RWPE2 (cell line): ENCODE data around the gene OR51E2.

Experiments used
- ATAC-seq: fragments of 200-7000 bp; cut with Tn5 transposase; 3 replicates; pipeline ENCODE4 v1.9.1; 2021; ENCODE audit warnings: low read depth
- DNase-seq: peaks from one replicate; pipeline ENCODE4 v3.0.0-alpha.2; 2020; ENCODE audit warnings: low spot score
- H3K27ac ChIP-seq: fragments of 450-650 bp; 2 replicates; pipeline ENCODE4 v1.5.1; 2017; ENCODE audit warnings: mild to moderate bottlenecking; ENCODE audit not compliant: poor library complexity, severe bottlenecking
- H3K27me3 ChIP-seq: fragments of 250-450 bp; sonication (Bioruptor Pico); 2 replicates; pipeline ENCODE4 v1.5.1; 2021; ENCODE audit warnings: mild to moderate bottlenecking, moderate library complexity; ENCODE audit not compliant: insufficient read depth, poor library complexity, severe bottlenecking
- H3K36me3 ChIP-seq: fragments of 250-450 bp; sonication (Bioruptor Pico); 2 replicates; pipeline ENCODE4 v1.5.1; 2020; ENCODE audit warnings: low read depth, mild to moderate bottlenecking, moderate library complexity
- H3K4me1 ChIP-seq: fragments of 250-450 bp; sonication (Bioruptor Pico); 2 replicates; pipeline ENCODE4 v1.5.1; 2021; ENCODE audit warnings: mild to moderate bottlenecking, moderate library complexity; ENCODE audit not compliant: insufficient read depth, poor library complexity, severe bottlenecking
- H3K4me3 ChIP-seq: fragments of 250-450 bp; sonication (Bioruptor Pico); 2 replicates; pipeline ENCODE4 v1.5.1; 2021; ENCODE audit warnings: mild to moderate bottlenecking, moderate library complexity; ENCODE audit not compliant: severe bottlenecking
- H3K9me3 ChIP-seq: fragments of 250-450 bp; sonication (Bioruptor Pico); 2 replicates; pipeline ENCODE4 v1.5.1; 2021; ENCODE audit warnings: mild to moderate bottlenecking, moderate library complexity; ENCODE audit not compliant: severe bottlenecking
- TF ChIP-seq, protein P1 (sequence below): fragments of 450-650 bp; IDR thresholded peaks from one replicate; pipeline ENCODE4 v1.5.1; 2017; ENCODE audit warnings: mild to moderate bottlenecking, moderate library complexity; ENCODE audit not compliant: poor library complexity, severe bottlenecking

The OR51E2 gene

GRCh38 chr11:4643076-4643475 lies 54.6 kb downstream of the OR51E2 start:
- Histone ChIP-seq H3K4me1 (no peaks in the 10 kb centered on the region), H3K9me3 (no peaks in the 10 kb centered on the region), H3K4me3 (no peak overlapping the region), H3K27ac (no peak overlapping the region), H3K27me3 (no peaks in the 10 kb centered on the region), H3K36me3 (no peaks in the 10 kb centered on the region)
- DNase-seq (no peak), ATAC-seq (no peak)
- TF ChIP-seq, protein P1, sequence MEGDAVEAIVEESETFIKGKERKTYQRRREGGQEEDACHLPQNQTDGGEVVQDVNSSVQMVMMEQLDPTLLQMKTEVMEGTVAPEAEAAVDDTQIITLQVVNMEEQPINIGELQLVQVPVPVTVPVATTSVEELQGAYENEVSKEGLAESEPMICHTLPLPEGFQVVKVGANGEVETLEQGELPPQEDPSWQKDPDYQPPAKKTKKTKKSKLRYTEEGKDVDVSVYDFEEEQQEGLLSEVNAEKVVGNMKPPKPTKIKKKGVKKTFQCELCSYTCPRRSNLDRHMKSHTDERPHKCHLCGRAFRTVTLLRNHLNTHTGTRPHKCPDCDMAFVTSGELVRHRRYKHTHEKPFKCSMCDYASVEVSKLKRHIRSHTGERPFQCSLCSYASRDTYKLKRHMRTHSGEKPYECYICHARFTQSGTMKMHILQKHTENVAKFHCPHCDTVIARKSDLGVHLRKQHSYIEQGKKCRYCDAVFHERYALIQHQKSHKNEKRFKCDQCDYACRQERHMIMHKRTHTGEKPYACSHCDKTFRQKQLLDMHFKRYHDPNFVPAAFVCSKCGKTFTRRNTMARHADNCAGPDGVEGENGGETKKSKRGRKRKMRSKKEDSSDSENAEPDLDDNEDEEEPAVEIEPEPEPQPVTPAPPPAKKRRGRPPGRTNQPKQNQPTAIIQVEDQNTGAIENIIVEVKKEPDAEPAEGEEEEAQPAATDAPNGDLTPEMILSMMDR = no peak

DNA sequence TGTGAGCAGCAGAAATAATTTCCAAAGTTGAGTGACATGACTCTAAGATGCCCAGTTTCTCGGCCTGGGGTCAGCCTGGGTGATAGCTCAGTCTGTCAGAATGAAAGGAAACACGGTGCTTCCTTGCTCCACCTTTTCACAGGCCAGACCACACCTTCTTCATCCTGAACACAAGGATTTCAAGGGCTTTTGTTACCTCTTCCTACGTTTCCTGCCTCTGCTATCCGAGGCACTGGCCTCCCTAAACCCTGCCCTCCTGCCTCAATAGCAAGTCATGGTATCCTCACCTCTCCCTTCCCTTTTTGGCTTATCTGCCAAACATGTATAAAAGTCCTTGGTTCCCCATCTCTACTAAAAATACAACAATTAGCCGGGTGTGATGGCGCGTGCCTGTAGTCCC lies 55.6 kb downstream of the OR51E2 start:
- Histone ChIP-seq H3K4me1 (no peaks in the 10 kb centered on the region), H3K27me3 (no peaks in the 10 kb centered on the region), H3K4me3 (no peak overlapping the region), H3K27ac (no peak overlapping the region), H3K36me3 (no peaks in the 10 kb centered on the region), H3K9me3 (no peaks in the 10 kb centered on the region)
- TF ChIP-seq, protein P1 = no peak
- no peak for DNase-seq
- ATAC-seq = no peak

DNA sequence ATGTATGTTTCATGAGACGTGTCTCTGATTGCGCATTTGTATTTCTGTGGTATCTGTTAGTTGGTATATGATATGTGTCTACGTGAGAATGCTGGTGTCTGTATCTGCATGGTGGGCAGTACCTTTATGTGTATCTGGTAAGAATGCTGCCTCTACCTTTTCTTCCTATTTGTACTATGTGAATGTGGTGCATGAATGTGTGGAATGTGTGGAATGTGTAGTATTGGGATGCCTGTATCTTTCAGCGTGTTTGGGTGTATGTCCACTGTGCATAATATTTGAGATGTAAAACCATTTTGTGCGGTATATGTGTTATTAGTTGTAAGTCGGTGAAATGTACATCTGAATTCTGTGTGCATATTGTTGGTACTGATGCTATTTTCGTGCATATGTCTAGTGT lies 56.2 kb downstream of the OR51E2 start:
- Histone ChIP-seq H3K9me3 (no peaks in the 10 kb centered on the region), H3K4me1 (no peaks in the 10 kb centered on the region), H3K36me3 (no peaks in the 10 kb centered on the region), H3K27me3 (no peaks in the 10 kb centered on the region), H3K4me3 (no peak overlapping the region), H3K27ac (no peak overlapping the region)
- DNase-seq = no peak
- ATAC-seq = no peak; the same call in 2 of the 3 replicates
- TF ChIP-seq, protein P1 = no peak

DNA sequence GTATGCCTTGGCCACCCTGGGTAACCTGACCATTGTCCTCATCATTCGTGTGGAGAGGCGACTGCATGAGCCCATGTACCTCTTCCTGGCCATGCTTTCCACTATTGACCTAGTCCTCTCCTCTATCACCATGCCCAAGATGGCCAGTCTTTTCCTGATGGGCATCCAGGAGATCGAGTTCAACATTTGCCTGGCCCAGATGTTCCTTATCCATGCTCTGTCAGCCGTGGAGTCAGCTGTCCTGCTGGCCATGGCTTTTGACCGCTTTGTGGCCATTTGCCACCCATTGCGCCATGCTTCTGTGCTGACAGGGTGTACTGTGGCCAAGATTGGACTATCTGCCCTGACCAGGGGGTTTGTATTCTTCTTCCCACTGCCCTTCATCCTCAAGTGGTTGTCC lies 57.7 kb downstream of the OR51E2 start:
- Histone ChIP-seq H3K9me3 (no peaks in the 10 kb centered on the region), H3K4me1 (no peaks in the 10 kb centered on the region), H3K4me3 (no peak overlapping the region), H3K27me3 (no peaks in the 10 kb centered on the region), H3K27ac (no peak overlapping the region), H3K36me3 (no peaks in the 10 kb centered on the region)
- TF ChIP-seq, protein P1 = no peak
- DNase-seq (no peak), ATAC-seq (no peak)

DNA sequence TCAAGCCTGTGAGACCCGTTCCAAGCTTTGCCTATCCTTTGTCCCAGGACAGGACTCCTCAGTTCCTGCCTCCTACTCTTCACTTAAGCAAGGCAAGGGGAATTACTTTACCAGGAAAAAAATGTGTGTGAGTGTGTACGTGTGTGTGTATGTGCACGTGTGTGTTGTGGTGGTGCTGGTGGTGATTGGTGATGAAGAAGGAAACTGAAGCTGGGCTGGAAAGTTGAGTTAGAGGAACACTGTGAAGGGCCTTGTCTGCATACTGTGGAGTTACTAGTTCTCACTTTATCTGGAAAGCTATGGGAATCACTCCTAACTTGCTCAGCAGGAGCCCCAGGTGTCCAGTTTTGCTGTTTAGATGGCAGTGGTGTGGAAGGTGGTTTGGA lies 60.0 kb downstream of the OR51E2 start:
- Histone ChIP-seq H3K36me3 (no peaks in the 10 kb centered on the region), H3K27me3 (no peaks in the 10 kb centered on the region), H3K4me1 (no peaks in the 10 kb centered on the region), H3K27ac (no peak overlapping the region), H3K9me3 (no peaks in the 10 kb centered on the region), H3K4me3 (no peak overlapping the region)
- TF ChIP-seq, protein P1 = no peak
- DNase-seq (no peak), ATAC-seq (no peak)
